ENCODE results near the gene GLUL. TPM values are rescaled to one million over a fixed set of nuclear protein-coding genes. Genes with fewer than 3 reads are reported as not detected.

The GLUL gene
- total RNA-seq, 1 donor from 2014 or later: 37.8 TPM

DNA sequence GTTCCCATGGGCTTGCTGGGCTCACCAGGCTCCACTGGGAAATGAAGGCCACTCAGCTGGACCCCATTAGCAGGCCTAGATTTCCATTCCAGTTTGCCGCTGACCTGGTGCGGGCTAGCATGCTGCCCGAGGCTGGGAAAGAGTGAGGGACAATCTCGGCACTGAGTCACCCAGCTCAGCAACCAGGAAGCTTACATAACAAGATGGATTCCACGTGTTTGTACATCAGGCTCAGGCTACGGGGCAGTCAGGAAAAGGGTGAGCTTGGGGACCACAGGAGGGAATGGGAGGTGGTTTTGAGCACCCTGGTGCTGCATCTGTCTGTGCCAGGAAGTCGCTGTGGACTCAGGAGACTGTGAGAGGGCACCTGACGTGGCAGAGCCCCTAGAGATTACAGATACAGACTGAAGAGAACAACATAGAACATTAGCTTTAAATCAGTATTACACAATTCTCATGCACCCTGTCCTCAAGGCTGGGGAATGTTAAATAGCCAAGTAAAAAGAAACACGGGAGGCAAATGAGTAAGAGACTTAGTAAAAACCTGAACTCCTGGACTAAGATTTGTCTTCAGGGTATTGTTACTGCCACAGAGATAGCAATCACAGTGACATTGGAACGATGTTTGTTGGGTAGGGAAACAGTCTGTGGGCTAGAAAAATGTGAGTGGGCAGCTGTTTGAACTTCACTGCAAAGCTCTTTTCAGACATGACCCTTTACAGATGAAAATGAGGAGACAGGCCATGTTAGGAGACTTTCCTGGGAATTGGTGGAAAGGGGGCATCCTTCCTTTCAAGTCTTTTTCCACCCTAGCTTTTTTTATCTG, 51.1 kb downstream of the GLUL start:
- CTCF ChIA-PET: interaction anchor here (0.7 kb wide), 1 partner anchor 15 kb away, joined by 3 read pairs; no protein-coding TSS in a partner anchor
- TF ChIP-seq, protein P1, sequence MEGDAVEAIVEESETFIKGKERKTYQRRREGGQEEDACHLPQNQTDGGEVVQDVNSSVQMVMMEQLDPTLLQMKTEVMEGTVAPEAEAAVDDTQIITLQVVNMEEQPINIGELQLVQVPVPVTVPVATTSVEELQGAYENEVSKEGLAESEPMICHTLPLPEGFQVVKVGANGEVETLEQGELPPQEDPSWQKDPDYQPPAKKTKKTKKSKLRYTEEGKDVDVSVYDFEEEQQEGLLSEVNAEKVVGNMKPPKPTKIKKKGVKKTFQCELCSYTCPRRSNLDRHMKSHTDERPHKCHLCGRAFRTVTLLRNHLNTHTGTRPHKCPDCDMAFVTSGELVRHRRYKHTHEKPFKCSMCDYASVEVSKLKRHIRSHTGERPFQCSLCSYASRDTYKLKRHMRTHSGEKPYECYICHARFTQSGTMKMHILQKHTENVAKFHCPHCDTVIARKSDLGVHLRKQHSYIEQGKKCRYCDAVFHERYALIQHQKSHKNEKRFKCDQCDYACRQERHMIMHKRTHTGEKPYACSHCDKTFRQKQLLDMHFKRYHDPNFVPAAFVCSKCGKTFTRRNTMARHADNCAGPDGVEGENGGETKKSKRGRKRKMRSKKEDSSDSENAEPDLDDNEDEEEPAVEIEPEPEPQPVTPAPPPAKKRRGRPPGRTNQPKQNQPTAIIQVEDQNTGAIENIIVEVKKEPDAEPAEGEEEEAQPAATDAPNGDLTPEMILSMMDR (IDR thresholded peaks at IDR 0.05): no peak
- H3K27ac Mint-ChIP-seq: no peak overlapping the region
- no peaks in the 10 kb centered on the region for H3K36me3 Mint-ChIP-seq (ENCODE audit: low read depth)
- no peaks in the 10 kb centered on the region for H3K27me3 Mint-ChIP-seq
- no peaks in the 10 kb centered on the region for H3K9me3 Mint-ChIP-seq
- no peak overlapping the region for H3K4me3 Mint-ChIP-seq
- ATAC-seq (ENCODE audit: low read depth) (no peak), DNase-seq (no peak)
- intact Hi-C loops (cut with micrococcal nuclease): no loop called here
- peaks cover 4% of the 10 kb centered on the region for H3K4me1 Mint-ChIP-seq
- POLR2A ChIA-PET: no interaction called here

DNA sequence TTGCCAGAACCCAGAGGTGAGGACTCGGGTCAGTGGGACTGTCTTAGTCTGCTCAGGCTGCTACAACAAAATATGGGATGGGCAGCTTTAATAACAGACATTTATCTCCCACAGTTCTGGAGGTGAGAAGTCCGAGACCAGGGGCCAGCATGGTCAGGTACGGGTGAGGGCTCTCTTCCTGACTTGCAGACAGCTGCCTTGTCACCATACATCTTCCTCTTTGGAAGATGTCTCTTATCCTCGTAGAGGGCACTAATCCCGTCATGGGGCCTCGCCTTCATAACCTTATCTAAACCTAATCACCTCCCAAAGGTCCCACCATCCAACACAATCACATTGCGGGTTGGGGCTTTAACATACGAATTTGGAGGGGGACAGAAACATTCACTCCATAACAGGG, 51.9 kb downstream of the GLUL start:
- intact Hi-C loops (cut with micrococcal nuclease): no loop called here
- DNase-seq: no peak
- no peak for ATAC-seq (ENCODE audit: low read depth)
- TF ChIP-seq, protein P1 (IDR thresholded peaks at IDR 0.05): no peak
- H3K27ac Mint-ChIP-seq: no peak overlapping the region
- H3K4me3 Mint-ChIP-seq: no peak overlapping the region
- peaks cover 4% of the 10 kb centered on the region for H3K4me1 Mint-ChIP-seq
- no peaks in the 10 kb centered on the region for H3K27me3 Mint-ChIP-seq
- ChIA-PET POLR2A (no interaction called here), CTCF (no interaction called here)
- no peaks in the 10 kb centered on the region for H3K9me3 Mint-ChIP-seq
- H3K36me3 Mint-ChIP-seq (ENCODE audit: low read depth): no peaks in the 10 kb centered on the region

DNA sequence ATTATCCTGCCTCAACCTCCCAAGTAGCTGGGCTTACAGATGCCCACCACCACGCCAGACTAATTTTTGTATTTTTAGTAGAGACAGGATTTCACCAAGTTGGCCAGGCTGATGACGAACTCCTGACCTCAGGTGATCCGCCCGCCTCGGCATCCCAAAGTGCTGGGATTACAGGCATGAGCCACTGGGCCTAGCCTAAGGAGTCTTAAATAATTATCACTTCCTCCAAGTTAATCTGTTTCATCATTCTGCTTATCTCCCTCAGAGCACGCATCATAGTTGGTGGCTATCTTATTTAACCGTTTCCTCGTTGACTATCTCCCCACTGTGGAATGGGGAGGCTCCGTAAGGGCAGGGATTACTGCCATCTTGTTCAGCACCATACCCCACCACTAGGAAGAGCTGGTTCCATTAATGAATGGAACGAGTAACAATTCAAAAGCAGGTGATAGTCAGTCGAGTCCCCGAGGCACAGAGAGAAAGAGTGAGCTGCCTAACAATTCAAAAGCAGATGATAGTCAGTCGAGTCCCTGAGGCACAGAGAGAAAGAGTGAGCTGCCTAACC, 52.7 kb downstream of the GLUL start:
- no peaks in the 10 kb centered on the region for H3K9me3 Mint-ChIP-seq
- H3K27ac Mint-ChIP-seq: no peak overlapping the region
- H3K36me3 Mint-ChIP-seq (ENCODE audit: low read depth): no peaks in the 10 kb centered on the region
- no peak overlapping the region for H3K4me3 Mint-ChIP-seq
- no peaks in the 10 kb centered on the region for H3K27me3 Mint-ChIP-seq
- ATAC-seq (ENCODE audit: low read depth) (no peak), DNase-seq (no peak)
- POLR2A ChIA-PET: no interaction called here
- CTCF ChIA-PET: no interaction called here
- TF ChIP-seq, protein P1 (IDR thresholded peaks at IDR 0.05): no peak
- peaks cover 4% of the 10 kb centered on the region for H3K4me1 Mint-ChIP-seq
- intact Hi-C loops (cut with micrococcal nuclease): no loop called here

DNA sequence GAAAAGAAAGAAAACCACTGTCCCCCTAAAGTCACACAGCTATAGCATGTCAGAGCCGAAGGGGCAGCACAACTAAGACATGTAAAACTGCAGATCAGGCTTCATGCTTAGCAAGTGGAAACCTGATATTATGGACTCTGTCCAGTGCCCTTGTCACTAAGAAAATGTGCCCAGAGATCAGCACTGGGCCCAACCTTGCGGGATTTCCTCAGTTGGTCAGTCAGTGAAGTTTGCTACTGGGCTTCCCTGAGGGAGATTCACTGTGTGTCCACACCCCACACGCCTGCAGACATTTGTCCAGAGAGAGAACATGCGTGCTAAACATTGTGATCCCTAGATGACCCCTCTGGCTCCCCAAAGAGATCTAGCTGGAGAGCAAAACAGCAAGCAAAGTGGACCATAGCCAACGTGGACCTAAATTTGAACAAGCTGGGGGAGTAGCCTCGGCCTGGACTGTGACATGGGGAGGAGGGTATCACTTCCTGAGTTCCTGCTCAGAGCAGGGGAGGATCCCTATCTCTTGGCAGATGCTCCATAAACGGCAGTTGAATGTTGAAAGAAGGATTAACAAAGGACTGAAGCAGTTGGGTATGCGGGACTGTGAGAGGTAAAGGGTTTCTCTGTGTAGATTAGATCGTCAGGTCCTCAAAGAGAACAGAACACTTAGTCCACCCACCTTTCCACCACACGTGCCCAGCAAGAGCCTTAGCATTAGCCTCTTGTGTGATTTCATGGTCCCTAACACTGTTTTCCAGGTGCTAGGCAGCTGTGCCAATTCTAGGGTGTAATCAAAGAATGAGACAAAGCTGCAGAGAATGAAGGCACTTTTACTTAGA, 53.6 kb downstream of the GLUL start:
- no peaks in the 10 kb centered on the region for H3K27me3 Mint-ChIP-seq
- H3K4me1 Mint-ChIP-seq: peaks cover 4% of the 10 kb centered on the region
- DNase-seq: no peak
- H3K4me3 Mint-ChIP-seq: no peak overlapping the region
- ChIA-PET CTCF (no interaction called here), POLR2A (no interaction called here)
- intact Hi-C loops (cut with micrococcal nuclease): no loop called here
- TF ChIP-seq, protein P1 (IDR thresholded peaks at IDR 0.05): no peak
- H3K9me3 Mint-ChIP-seq: no peaks in the 10 kb centered on the region
- no peaks in the 10 kb centered on the region for H3K36me3 Mint-ChIP-seq (ENCODE audit: low read depth)
- no peak for ATAC-seq (ENCODE audit: low read depth)
- no peak overlapping the region for H3K27ac Mint-ChIP-seq
